GM19239 (cell line): ENCODE measurements around the gene WDR59.
A peak's percentile ranks its signal among the peaks of the same experiment; 100 is the strongest.
"Not testable (repeated sequence)": the region's sequence is repeated elsewhere in the genome, so short reads cannot be mapped to it uniquely, and the experiment has no call there.

ENCODE experiments used
- DNase-seq: peaks from one replicate; pipeline ENCODE4 v3.0.0; 2011; ENCODE audit warnings: low spot score; ENCODE audit not compliant: insufficient read length
- FAIRE-seq: peaks from 2 replicates; lab custom pipeline; 2011; peaks lifted over from hg19 to GRCh38; lab: Jason Lieb, UNC

WDR59 gene

GRCh38 chr16:75014318-75014717 is 29.4 kb upstream of the WDR59 start:
- FAIRE-seq, result no peak
- no peak for DNase-seq

DNA sequence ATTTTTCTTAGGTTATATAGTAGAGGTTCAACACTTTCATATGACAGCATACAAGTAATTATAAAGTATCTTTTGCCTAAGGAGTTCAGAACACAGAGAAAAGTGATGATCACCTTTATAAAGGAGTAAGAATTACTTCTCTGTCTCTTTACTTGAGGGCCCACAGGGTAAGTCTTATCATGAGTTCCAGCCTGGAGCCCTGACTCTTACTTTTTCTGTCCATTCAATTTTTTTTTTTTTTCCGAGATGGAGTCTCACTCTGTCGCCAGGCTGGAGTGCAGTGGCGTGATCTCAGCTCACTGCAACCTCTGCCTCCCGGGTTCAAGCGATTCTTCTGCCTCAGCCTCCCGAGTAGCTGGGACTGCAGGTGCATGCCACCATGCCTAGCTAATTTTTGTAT is 28.2 kb upstream of the WDR59 start:
- not testable (repeated sequence) for DNase-seq, FAIRE-seq

- FAIRE-seq (peak; percentile 72), DNase-seq (no peak)
Observed at GRCh38 chr16:75012380-75013081, 27.6 kb upstream of the WDR59 start.

GRCh38 chr16:75011634-75012307 is 26.8 kb upstream of the WDR59 start:
- peak; percentile 85 for FAIRE-seq
- DNase-seq, result no peak

DNA sequence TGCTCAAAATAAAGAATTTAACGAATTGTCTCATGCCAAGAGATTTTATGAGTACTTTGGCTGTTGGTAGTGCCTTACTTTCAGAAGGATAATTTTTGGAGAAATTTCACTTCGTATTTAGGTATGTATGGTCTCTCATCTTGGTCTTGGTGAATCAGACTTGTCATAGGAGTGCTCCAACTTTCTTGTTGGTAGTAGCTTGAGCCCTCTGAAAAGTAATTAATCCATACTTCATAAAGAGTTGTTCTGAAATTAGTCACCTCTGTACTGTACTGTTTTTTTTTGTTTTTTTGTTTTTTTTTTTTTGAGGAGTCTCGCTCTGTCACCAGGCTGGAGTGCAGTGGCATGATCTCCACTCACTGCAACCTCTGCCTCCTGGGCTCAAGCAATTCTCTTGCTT is 25.5 kb upstream of the WDR59 start:
- DNase-seq, result no peak
- no peak for FAIRE-seq

- FAIRE-seq (peak; percentile 33), DNase-seq (no peak)
Observed at GRCh38 chr16:75007443-75007842, 22.5 kb upstream of the WDR59 start.

- no peak for DNase-seq
- FAIRE-seq, result no peak
Observed at GRCh38 chr16:75005697-75006096, 20.8 kb upstream of the WDR59 start.

DNA sequence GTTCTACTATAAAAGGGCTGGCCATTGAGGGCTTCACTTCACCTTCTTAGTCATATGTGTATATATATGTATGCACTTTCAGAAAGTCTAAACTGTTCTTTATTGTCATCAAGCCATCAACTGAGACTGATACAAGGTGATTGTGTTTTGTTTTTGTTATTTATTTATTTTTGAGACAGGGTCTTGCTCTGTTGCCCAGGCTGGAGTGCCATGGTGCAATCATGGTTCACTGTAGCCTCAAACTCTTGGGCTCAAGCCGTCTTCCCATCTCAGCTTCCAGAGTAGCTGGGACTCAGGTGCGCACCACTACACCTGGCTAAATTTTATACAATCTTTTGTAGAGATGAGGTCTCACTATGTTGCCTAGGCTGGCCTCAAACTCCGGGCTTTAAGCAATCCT is 19.5 kb upstream of the WDR59 start:
- DNase-seq (no peak), FAIRE-seq (no peak)

DNA sequence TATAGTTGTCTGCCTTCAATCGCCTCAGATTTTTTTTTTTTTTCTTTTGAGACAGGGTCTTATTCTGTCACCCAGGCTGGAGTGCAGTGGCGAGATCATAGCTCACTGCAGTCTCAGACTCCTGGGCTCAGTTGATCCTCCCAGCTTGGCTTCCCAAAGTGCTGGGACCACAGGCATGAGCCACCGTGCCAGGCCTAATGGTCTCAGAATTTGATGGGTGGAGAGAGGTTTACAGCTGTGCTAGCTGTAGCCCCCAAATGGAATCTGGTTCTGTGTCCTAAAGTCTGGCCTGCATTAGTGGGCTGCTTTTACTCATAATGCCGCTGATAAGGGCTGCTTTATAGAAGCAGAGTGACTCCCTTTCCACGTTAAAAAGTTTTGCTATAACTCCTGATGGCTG is 19.0 kb upstream of the WDR59 start:
- no peak for FAIRE-seq

GRCh38 chr16:75002474-75002873 is 17.6 kb upstream of the WDR59 start:
- DNase-seq (no peak), FAIRE-seq (no peak)

More for the DNA sequence above, 19.0 kb upstream of the WDR59 start:
- DNase-seq, result no peak

GRCh38 chr16:75000481-75001081 is 15.7 kb upstream of the WDR59 start:
- DNase-seq, result no peak

GRCh38 chr16:74999609-75000480 is 14.9 kb upstream of the WDR59 start:
- FAIRE-seq (peak; percentile 28), DNase-seq (peak; percentile 33)

More at GRCh38 chr16:75000481-75001081, 15.7 kb upstream of the WDR59 start:
- FAIRE-seq, result no peak

DNA sequence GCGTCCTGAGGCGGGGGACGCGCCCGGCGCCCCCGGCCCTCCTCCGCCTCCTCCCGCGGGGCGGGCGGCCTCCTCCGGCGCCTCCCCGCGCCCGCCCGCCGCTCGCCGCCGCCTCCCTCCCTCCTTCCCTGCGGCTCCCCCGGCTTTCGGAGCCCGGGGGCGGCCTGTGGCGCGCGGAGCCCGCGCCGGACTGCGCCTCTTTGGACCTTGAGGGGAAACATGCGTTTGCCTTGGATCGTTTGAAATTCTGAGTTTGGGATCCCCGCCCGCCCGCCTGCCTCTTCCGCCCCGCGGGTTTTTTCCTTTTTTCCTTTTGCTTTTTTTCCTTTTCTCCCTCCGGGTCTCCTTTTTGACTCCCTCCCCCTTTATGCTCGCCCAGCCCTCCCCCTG is 14.3 kb upstream of the WDR59 start:
- no peak for DNase-seq
- FAIRE-seq, result no peak

DNA sequence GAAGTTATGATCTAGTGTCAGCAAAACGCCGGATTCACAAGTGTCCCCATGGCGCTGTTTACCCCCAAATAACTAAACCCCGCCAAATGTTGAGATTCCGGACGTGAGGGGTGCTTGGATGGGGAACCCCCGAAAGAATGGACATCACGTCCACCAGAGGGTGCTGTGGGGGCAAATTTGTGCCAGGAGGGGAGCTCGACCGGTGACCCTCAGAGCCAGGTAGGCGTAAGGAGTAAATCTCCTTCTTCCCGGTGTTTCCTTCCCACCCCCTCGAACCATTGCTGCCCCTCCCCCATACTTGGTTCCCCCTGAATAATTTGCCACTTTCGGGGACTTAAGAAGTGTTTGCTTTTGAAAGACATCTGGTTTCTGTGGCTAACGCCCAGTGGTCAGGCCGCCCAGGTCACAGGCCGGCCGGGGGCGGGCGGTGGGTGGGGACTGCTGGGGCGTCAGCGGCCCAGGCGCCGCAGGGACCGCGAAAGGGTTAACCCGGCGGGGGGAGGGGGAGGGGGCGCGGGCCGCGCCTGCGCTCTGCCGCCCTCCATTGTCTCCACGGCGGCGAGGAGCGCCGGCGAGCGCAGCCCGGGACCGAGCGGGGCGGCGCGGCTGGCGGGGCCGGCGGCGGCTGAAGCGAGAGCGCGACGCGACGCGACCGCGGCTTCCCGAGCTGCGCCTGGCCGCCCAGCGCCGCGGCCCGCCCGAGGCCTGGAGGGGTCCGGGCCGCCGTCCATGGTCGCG is 13.7 kb upstream of the WDR59 start, which contains the start of gene ZNRF1:
TSS of gene ZNRF1 (plus strand) at position 544 of the 738 bp plus-strand sequence. CDS start 648 bp downstream, outside the sequence.
- DNase-seq, result peak; percentile 93
- FAIRE-seq, result peak; percentile 80

DNA sequence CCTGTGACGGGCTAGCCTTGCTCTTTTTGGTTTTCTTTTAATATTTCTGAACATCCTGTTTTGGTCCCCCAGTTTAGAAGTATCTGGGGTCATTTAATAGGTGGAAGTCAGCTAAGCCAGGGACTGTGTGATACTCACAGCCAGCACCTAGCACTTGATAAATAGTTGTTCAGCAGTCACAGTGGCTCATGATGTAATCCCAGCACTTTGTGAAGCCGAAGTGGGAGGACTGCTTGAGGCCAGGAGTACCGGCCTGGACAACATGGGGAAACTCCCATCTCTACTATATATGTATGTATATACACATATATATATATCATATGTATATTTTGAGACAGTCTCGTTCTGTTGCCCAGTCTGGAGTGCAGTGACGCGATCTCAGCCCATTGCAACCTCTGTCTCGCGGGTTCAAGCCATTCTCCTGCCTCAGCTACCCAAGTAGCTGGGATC is 12.1 kb upstream of the WDR59 start:
- DNase-seq (no peak), FAIRE-seq (no peak)

DNA sequence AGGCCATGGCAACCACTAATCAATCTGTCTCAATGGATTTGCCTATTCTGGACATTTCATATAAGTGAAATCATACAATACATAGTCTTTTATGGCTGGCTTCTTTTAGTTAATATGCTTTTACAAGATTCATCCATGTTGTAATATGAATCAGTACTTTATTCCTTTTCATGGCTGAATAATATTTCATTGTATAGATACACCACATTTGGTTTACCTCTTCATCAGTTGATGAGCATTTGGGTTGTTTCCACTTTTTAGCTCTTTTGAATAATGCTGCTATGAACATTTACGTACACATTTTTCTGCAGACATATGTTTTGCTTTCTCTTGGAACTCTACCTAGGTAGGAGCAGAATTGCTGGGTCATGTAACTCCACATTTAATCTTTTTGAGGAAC is 11.1 kb upstream of the WDR59 start:
- DNase-seq, result no peak
- FAIRE-seq, result no peak

DNA sequence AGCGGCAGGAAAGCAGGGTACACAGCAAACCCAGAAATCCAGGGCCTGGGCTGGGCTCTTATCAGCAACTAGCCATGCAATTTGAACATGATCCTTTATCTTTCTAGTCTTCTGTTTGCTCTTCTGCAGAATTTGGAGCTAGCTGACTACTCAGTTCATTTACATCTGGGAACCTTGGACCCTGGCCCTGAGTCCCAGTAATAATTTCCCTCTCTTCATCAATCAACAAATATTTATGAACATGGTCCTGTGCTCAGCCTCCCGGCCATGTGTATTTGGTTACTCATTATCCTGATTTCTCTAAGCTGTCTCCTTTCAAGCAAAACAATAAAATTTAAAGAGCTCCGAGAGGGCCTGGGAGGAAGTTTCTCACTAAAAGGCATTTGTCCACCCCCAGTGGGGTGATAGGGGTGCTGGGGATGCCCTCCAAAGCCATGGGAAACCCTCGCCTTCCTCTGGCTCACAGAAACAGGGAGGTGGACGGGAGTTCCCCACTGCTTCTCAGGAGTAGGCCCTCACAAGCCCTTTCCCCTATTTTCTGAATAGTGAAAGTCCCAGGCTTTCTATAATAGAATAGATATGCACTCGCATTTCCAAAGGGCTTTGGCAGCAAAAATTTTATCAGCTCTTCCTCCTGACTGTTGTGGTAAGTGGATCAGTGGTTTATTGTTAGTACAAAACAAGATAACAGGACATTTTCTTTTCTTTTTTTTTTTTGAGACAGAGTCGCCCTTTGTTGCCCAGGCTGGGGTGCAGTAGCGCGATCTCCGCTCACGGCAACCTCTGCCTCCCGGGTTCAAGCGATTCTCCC is 6.9 kb upstream of the WDR59 start:
- FAIRE-seq (no peak), DNase-seq (no peak)

DNA sequence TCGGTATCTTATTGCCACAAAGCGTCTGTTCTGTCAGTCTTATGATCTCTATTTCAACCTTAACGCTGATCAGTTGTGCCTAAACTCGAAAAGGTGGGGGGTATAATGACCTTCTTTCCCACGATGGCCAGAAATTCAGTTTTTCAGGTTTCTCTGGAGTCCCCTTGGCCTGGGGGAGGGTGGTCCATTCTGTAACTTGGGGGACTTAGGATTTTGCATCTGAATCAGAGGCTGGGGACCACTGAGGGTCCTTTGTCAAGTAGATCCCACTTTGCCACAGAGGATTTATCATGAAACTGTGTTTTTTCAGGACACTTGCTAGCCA is 6.3 kb upstream of the WDR59 start:
- DNase-seq (no peak), FAIRE-seq (no peak)

- DNase-seq (no peak), FAIRE-seq (no peak)
Observed at GRCh38 chr16:74990832-74991231, 5.9 kb upstream of the WDR59 start.
